ENCODE data around the gene VWA8. TPM values are rescaled to one million over a fixed set of nuclear protein-coding genes. Genes with fewer than 3 reads are reported as not detected.

VWA8 gene
- total and polyA plus RNA-seq, 2 experiments from 2014 or later, result 6.3 to 24.6 TPM

DNA sequence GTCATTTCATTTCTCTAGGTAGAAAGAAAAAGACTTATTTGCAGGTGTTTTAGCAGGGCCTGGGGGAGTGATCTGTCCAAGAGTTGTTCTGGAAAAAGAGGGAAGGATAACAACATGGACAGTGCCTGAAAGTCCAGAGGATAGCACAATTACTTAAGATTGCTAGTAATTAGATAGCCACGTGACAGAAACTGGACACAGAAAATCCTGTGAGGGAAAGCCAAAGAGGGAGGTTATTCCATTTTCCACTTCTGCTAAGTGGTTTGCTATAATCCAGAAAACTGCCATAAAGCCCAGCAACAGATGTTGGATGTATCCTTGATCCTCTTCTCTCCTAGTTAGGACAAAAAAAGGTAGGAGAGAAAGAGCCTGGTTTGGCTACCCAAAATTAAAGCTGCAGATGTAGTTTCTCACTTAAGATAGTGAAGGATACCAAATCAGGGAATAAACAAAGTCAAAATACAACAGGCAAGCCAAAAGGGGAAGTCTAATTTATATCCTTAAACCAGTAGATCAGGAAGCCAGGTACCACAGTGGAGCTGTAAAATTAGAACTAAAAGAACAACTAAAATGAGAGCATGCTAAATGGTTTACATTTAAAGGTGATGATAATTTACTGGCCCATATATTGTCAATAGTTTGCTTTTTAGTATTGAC, 140.2 kb downstream of the VWA8 start (continued):
- TF ChIP-seq CREB1 (CRISPR knock-in tag; IDR thresholded peaks at IDR 0.05; ENCODE audit: low read depth), result no peak
- no peak for TF ChIP-seq JUNB (IDR thresholded peaks at IDR 0.05; ENCODE audit: unreplicated experiment)
- TF ChIP-seq NANOG (IDR thresholded peaks at IDR 0.05; ENCODE audit: borderline replicate concordance), result no peak

DNA sequence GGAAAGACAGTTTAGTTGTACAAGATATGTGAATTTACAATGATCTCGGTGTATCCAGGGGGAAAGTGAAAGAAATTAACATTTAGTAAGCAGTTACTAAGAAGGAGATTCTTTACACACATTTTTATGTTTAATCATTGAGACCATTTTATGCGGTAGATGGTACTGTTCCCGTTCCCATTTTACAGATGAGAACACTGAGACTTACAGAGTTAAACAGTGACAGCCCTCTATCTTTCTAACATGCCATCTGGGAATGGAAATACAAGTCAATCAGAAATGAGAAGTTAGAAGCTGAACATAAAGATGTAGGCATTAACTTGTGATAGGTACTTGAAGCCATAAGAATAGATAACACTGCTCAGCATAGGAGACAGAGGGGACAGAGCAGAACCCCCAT, 144.9 kb downstream of the VWA8 start:
- no peak for ATAC-seq
- H3K4me3 Mint-ChIP-seq, result no peak overlapping the region
- H3K4me1 Mint-ChIP-seq, result peaks cover 8% of the 10 kb centered on the region; the same call in 2 of the 3 replicates
- H3K4me1 ChIP-seq (ENCODE audit: insufficient read depth), result peaks cover 3% of the 10 kb centered on the region; the same call in 1 of the 2 replicates
- H3K36me3 Mint-ChIP-seq (ENCODE audit: low read depth), result peaks cover 21% of the 10 kb centered on the region
- no peak overlapping the region for H3K27ac ChIP-seq (ENCODE audit: low read depth)
- no peak overlapping the region for H3K4me2 ChIP-seq
- H3K4me3 ChIP-seq, result no peak overlapping the region
- H3K27me3 Mint-ChIP-seq (ENCODE audit: insufficient read depth, low read depth, poor library complexity), result no peaks in the 10 kb centered on the region
- H3K27me3 ChIP-seq (ENCODE audit: insufficient read depth), result no peaks in the 10 kb centered on the region
- no peak overlapping the region for H3K27ac Mint-ChIP-seq
- no peaks in the 10 kb centered on the region for H3K9me2 ChIP-seq (ENCODE audit: insufficient read depth)
- no peaks in the 10 kb centered on the region for H3K79me2 ChIP-seq (replicated peaks; ENCODE audit: insufficient read depth)
- no peak for DNase-seq (ENCODE audit: low spot score)
- H2AFZ ChIP-seq, result no peak overlapping the region
- H3F3A ChIP-seq (replicated peaks; ENCODE audit: low read depth), result no peaks in the 10 kb centered on the region
- H4K20me1 ChIP-seq (replicated peaks; ENCODE audit: insufficient read depth), result no peaks in the 10 kb centered on the region
- no peaks in the 10 kb centered on the region for H3K9me3 Mint-ChIP-seq
- no peaks in the 10 kb centered on the region; the same call in 1 of the 2 replicates for H3K36me3 ChIP-seq (ENCODE audit: insufficient read depth)
- TF ChIP-seq NANOG (IDR thresholded peaks at IDR 0.05; ENCODE audit: borderline replicate concordance), result no peak
- TF ChIP-seq, protein P1, sequence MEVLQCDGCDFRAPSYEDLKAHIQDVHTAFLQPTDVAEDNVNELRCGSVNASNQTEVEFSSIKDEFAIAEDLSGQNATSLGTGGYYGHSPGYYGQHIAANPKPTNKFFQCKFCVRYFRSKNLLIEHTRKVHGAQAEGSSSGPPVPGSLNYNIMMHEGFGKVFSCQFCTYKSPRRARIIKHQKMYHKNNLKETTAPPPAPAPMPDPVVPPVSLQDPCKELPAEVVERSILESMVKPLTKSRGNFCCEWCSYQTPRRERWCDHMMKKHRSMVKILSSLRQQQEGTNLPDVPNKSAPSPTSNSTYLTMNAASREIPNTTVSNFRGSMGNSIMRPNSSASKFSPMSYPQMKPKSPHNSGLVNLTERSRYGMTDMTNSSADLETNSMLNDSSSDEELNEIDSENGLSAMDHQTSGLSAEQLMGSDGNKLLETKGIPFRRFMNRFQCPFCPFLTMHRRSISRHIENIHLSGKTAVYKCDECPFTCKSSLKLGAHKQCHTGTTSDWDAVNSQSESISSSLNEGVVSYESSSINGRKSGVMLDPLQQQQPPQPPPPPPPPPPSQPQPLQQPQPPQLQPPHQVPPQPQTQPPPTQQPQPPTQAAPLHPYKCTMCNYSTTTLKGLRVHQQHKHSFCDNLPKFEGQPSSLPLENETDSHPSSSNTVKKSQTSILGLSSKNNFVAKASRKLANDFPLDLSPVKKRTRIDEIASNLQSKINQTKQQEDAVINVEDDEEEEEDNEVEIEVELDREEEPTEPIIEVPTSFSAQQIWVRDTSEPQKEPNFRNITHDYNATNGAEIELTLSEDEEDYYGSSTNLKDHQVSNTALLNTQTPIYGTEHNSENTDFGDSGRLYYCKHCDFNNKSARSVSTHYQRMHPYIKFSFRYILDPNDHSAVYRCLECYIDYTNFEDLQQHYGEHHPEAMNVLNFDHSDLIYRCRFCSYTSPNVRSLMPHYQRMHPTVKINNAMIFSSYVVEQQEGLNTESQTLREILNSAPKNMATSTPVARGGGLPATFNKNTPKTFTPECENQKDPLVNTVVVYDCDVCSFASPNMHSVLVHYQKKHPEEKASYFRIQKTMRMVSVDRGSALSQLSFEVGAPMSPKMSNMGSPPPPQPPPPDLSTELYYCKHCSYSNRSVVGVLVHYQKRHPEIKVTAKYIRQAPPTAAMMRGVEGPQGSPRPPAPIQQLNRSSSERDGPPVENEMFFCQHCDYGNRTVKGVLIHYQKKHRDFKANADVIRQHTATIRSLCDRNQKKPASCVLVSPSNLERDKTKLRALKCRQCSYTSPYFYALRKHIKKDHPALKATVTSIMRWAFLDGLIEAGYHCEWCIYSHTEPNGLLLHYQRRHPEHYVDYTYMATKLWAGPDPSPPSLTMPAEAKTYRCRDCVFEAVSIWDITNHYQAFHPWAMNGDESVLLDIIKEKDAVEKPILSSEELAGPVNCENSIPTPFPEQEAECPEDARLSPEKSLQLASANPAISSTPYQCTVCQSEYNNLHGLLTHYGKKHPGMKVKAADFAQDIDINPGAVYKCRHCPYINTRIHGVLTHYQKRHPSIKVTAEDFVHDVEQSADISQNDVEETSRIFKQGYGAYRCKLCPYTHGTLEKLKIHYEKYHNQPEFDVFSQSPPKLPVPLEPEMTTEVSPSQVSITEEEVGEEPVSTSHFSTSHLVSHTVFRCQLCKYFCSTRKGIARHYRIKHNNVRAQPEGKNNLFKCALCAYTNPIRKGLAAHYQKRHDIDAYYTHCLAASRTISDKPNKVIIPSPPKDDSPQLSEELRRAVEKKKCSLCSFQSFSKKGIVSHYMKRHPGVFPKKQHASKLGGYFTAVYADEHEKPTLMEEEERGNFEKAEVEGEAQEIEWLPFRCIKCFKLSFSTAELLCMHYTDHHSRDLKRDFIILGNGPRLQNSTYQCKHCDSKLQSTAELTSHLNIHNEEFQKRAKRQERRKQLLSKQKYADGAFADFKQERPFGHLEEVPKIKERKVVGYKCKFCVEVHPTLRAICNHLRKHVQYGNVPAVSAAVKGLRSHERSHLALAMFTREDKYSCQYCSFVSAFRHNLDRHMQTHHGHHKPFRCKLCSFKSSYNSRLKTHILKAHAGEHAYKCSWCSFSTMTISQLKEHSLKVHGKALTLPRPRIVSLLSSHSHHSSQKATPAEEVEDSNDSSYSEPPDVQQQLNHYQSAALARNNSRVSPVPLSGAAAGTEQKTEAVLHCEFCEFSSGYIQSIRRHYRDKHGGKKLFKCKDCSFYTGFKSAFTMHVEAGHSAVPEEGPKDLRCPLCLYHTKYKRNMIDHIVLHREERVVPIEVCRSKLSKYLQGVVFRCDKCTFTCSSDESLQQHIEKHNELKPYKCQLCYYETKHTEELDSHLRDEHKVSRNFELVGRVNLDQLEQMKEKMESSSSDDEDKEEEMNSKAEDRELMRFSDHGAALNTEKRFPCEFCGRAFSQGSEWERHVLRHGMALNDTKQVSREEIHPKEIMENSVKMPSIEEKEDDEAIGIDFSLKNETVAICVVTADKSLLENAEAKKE (CRISPR knock-in tag; IDR thresholded peaks at IDR 0.05), result no peak
- no peak for TF ChIP-seq STAT1 (IDR thresholded peaks at IDR 0.05; ENCODE audit: unreplicated experiment)
- TF ChIP-seq CREB1 (CRISPR knock-in tag; IDR thresholded peaks at IDR 0.05; ENCODE audit: low read depth), result no peak
- TF ChIP-seq, protein P2, sequence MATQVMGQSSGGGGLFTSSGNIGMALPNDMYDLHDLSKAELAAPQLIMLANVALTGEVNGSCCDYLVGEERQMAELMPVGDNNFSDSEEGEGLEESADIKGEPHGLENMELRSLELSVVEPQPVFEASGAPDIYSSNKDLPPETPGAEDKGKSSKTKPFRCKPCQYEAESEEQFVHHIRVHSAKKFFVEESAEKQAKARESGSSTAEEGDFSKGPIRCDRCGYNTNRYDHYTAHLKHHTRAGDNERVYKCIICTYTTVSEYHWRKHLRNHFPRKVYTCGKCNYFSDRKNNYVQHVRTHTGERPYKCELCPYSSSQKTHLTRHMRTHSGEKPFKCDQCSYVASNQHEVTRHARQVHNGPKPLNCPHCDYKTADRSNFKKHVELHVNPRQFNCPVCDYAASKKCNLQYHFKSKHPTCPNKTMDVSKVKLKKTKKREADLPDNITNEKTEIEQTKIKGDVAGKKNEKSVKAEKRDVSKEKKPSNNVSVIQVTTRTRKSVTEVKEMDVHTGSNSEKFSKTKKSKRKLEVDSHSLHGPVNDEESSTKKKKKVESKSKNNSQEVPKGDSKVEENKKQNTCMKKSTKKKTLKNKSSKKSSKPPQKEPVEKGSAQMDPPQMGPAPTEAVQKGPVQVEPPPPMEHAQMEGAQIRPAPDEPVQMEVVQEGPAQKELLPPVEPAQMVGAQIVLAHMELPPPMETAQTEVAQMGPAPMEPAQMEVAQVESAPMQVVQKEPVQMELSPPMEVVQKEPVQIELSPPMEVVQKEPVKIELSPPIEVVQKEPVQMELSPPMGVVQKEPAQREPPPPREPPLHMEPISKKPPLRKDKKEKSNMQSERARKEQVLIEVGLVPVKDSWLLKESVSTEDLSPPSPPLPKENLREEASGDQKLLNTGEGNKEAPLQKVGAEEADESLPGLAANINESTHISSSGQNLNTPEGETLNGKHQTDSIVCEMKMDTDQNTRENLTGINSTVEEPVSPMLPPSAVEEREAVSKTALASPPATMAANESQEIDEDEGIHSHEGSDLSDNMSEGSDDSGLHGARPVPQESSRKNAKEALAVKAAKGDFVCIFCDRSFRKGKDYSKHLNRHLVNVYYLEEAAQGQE (IDR thresholded peaks at IDR 0.05; ENCODE audit: unreplicated experiment), result no peak
- no peak for TF ChIP-seq EZH2phosphoT487 (IDR thresholded peaks at IDR 0.05; ENCODE audit: unreplicated experiment)
- no peak for TF ChIP-seq POLR2AphosphoS5 (IDR thresholded peaks at IDR 0.05; ENCODE audit: low read depth)
- TF ChIP-seq EZH2 (IDR thresholded peaks at IDR 0.05; ENCODE audit: low read depth, unreplicated experiment), result no peak
- TF ChIP-seq, protein P3, sequence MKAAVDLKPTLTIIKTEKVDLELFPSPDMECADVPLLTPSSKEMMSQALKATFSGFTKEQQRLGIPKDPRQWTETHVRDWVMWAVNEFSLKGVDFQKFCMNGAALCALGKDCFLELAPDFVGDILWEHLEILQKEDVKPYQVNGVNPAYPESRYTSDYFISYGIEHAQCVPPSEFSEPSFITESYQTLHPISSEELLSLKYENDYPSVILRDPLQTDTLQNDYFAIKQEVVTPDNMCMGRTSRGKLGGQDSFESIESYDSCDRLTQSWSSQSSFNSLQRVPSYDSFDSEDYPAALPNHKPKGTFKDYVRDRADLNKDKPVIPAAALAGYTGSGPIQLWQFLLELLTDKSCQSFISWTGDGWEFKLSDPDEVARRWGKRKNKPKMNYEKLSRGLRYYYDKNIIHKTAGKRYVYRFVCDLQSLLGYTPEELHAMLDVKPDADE (IDR thresholded peaks at IDR 0.05), result no peak
- TF ChIP-seq, protein P4, sequence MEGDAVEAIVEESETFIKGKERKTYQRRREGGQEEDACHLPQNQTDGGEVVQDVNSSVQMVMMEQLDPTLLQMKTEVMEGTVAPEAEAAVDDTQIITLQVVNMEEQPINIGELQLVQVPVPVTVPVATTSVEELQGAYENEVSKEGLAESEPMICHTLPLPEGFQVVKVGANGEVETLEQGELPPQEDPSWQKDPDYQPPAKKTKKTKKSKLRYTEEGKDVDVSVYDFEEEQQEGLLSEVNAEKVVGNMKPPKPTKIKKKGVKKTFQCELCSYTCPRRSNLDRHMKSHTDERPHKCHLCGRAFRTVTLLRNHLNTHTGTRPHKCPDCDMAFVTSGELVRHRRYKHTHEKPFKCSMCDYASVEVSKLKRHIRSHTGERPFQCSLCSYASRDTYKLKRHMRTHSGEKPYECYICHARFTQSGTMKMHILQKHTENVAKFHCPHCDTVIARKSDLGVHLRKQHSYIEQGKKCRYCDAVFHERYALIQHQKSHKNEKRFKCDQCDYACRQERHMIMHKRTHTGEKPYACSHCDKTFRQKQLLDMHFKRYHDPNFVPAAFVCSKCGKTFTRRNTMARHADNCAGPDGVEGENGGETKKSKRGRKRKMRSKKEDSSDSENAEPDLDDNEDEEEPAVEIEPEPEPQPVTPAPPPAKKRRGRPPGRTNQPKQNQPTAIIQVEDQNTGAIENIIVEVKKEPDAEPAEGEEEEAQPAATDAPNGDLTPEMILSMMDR (conservative IDR thresholded peaks at IDR 0.05; ENCODE audit: low read depth in 2 of 2), result no peak
- TF ChIP-seq ZNF331 (CRISPR knock-in tag; IDR thresholded peaks at IDR 0.05; ENCODE audit: low read depth), result no peak

Data from GM23338 (cell line).